H1 (cell line): ENCODE measurements around the gene ASCC3. TPM values are rescaled to one million over a fixed set of nuclear protein-coding genes. Genes with fewer than 3 reads are reported as not detected.

Experiments used
- CTCF ChIA-PET: fragments of 300-600 bp; sonication (Branson Sonifier 250); formaldehyde crosslinking; loops from one replicate; lab custom pipeline; 2021; ENCODE audit not compliant: partially characterized antibody; lab: Charles Lee
- POLR2A ChIA-PET: fragments of 300-600 bp; sonication (Branson Sonifier 250); formaldehyde crosslinking; loops from one replicate; lab custom pipeline; 2021; ENCODE audit warnings: inconsistent platforms; ENCODE audit not compliant: partially characterized antibody; lab: Charles Lee
- DNase-seq, 2 experiments: peaks; one replicate each; pipeline versions ENCODE4 v3.0.0 to v3.0.0-alpha.2; 2010 to 2022; ENCODE audit warnings: low spot score in 2 of 2, low read depth in 1 of 2, mixed read lengths in 1 of 2
- FAIRE-seq: peaks from 2 replicates; lab custom pipeline; 2011; peaks lifted over from hg19 to GRCh38; lab: Jason Lieb, UNC
- H2AFZ ChIP-seq: 2 replicates; pipeline ENCODE4 v1.8.1; 2012; ENCODE audit warnings: low read length, inconsistent platforms
- H2AK5ac ChIP-seq: 2 replicates; pipeline ENCODE4 v1.6.1; 2013; ENCODE audit warnings: low read depth, low read length
- H2BK120ac ChIP-seq: replicated peaks from 2 replicates; pipeline ENCODE3; 2013; ENCODE audit warnings: low read depth, low read length, inconsistent platforms
- H2BK12ac ChIP-seq: 2 replicates; pipeline ENCODE4 v1.6.1; 2013; ENCODE audit warnings: low read depth, low read length
- H2BK15ac ChIP-seq: 2 replicates; pipeline ENCODE4 v1.6.1; 2013; ENCODE audit warnings: low read length
- H2BK20ac ChIP-seq: 2 replicates; pipeline ENCODE4 v1.6.1; 2013; ENCODE audit warnings: low read length
- H2BK5ac ChIP-seq: 2 replicates; pipeline ENCODE4 v1.6.1; 2013; ENCODE audit warnings: low read depth, low read length
- H3K14ac ChIP-seq: 2 replicates; pipeline ENCODE4 v1.6.1; 2013; ENCODE audit warnings: inconsistent platforms; ENCODE audit not compliant: insufficient read length
- H3K18ac ChIP-seq: 2 replicates; pipeline ENCODE4 v1.6.1; 2013; ENCODE audit warnings: low read length; ENCODE audit errors: extremely low read depth
- H3K23ac ChIP-seq: 2 replicates; pipeline ENCODE4 v1.6.1; 2013; ENCODE audit warnings: inconsistent platforms; ENCODE audit not compliant: insufficient read length
- H3K23me2 ChIP-seq: 2 replicates; pipeline ENCODE4 v1.6.1; 2013; ENCODE audit warnings: low read depth, low read length
- H3K27ac ChIP-seq: 2 replicates; pipeline ENCODE4 v1.6.1; 2011; ENCODE audit warnings: low read depth, low read length, inconsistent platforms
- H3K27me3 ChIP-seq, 4 experiments: replicated peaks in 1 of 4; 1 replicate in 1 of 4; 2 replicates in 3 of 4; pipeline versions ENCODE4 v1.6.1 to v1.8.1; 2011 to 2013; ENCODE audit warnings: low read length in 3 of 4, mild to moderate bottlenecking in 3 of 4, inconsistent platforms in 2 of 4, mixed read lengths in 2 of 4, moderate library complexity in 1 of 4; ENCODE audit not compliant: control insufficient read depth in 3 of 4, insufficient read depth in 3 of 4; ENCODE audit errors: extremely low read depth in 1 of 4
- H3K36me3 ChIP-seq, 4 experiments: 2 replicates each; pipeline versions ENCODE4 v1.6.1 to v1.8.1; 2011 to 2013; ENCODE audit warnings: mild to moderate bottlenecking in 4 of 4, low read length in 3 of 4, moderate library complexity in 2 of 4, control low read depth in 1 of 4, inconsistent platforms in 1 of 4; ENCODE audit not compliant: insufficient read depth in 4 of 4, control insufficient read depth in 2 of 4
- H3K4ac ChIP-seq: replicated peaks from 2 replicates; pipeline ENCODE3; 2013; ENCODE audit warnings: low read length, low read depth, mixed read lengths, inconsistent platforms; ENCODE audit not compliant: insufficient read length
- H3K4me1 ChIP-seq, 4 experiments: replicated peaks in 1 of 4; 1 replicate in 1 of 4; 2 replicates in 3 of 4; pipeline versions ENCODE4 v1.6.1 to v1.8.1; 2011 to 2013; ENCODE audit warnings: low read length in 3 of 4, inconsistent platforms in 2 of 4, mixed read lengths in 1 of 4; ENCODE audit not compliant: insufficient read depth in 4 of 4, control insufficient read depth in 3 of 4
- H3K4me2 ChIP-seq, 2 experiments: 2 replicates each; pipeline versions ENCODE4 v1.6.1 to v1.8.1; 2011 to 2013; ENCODE audit warnings: low read depth in 2 of 2, low read length in 2 of 2, control low read depth in 1 of 2, inconsistent platforms in 1 of 2, mild to moderate bottlenecking in 1 of 2; ENCODE audit not compliant: insufficient read depth in 1 of 2
- H3K4me3 ChIP-seq, 4 experiments: fragments of 200-600, 300-600 bp in 1 of 4; sonication (generic), shearing (Covaris generic), sonication (Bioruptor Twin) in 1 of 4; 2 replicates each; pipeline versions ENCODE4 v1.5.1 to v1.8.1; 2011 to 2016; ENCODE audit warnings: low read length in 4 of 4, low read depth in 3 of 4, control low read depth in 2 of 4, inconsistent platforms in 2 of 4, mild to moderate bottlenecking in 2 of 4, mixed read lengths in 1 of 4, moderate library complexity in 1 of 4; ENCODE audit not compliant: insufficient read depth in 2 of 4; ENCODE audit errors: extremely low read depth in 1 of 4
- H3K56ac ChIP-seq: replicated peaks from 2 replicates; pipeline ENCODE3; 2013; ENCODE audit warnings: low read depth, mild to moderate bottlenecking, mixed read lengths, low read length, inconsistent platforms; ENCODE audit not compliant: insufficient read length
- H3K79me1 ChIP-seq: 2 replicates; pipeline ENCODE4 v1.6.1; 2013; ENCODE audit warnings: low read depth, low read length, control low read depth
- H3K79me2 ChIP-seq, 2 experiments: 2 replicates each; pipeline versions ENCODE4 v1.6.1 to v1.8.1; 2012 to 2013; ENCODE audit warnings: low read length in 2 of 2, mild to moderate bottlenecking in 2 of 2, inconsistent platforms in 1 of 2; ENCODE audit not compliant: insufficient read depth in 2 of 2, control insufficient read depth in 1 of 2
- H3K9ac ChIP-seq, 4 experiments: replicated peaks in 1 of 4; 1 replicate in 1 of 4; 2 replicates in 3 of 4; pipeline versions ENCODE4 v1.6.1 to v1.8.1; 2011 to 2013; ENCODE audit warnings: low read depth in 3 of 4, low read length in 3 of 4, control low read depth in 2 of 4, mild to moderate bottlenecking in 2 of 4, moderate library complexity in 2 of 4, inconsistent platforms in 1 of 4; ENCODE audit errors: extremely low read depth in 1 of 4
- H3K9me3 ChIP-seq, 2 experiments: 2 replicates each; pipeline versions ENCODE4 v1.6.1 to v1.8.1; 2012 to 2013; ENCODE audit warnings: mild to moderate bottlenecking in 2 of 2, moderate library complexity in 2 of 2, control low read depth in 1 of 2, inconsistent platforms in 1 of 2, low read depth in 1 of 2, low read length in 1 of 2, mixed read lengths in 1 of 2; ENCODE audit not compliant: insufficient read depth in 2 of 2
- H4K20me1 ChIP-seq, 2 experiments: replicated peaks in 1 of 2; 2 replicates each; pipeline versions ENCODE3 to v1.8.1; 2011 to 2013; ENCODE audit warnings: inconsistent platforms in 2 of 2, low read length in 2 of 2, mild to moderate bottlenecking in 1 of 2; ENCODE audit not compliant: insufficient read depth in 2 of 2, control insufficient read depth in 1 of 2
- H4K5ac ChIP-seq: 2 replicates; pipeline ENCODE4 v1.6.1; 2013; ENCODE audit warnings: low read length, low read depth, mixed read lengths, inconsistent platforms; ENCODE audit not compliant: insufficient read length
- H4K8ac ChIP-seq: 2 replicates; pipeline ENCODE4 v1.8.0; 2013; ENCODE audit warnings: mild to moderate bottlenecking, moderate library complexity, low read length, inconsistent platforms; ENCODE audit not compliant: insufficient read depth; ENCODE audit errors: extremely low read depth
- H4K91ac ChIP-seq: replicated peaks from 2 replicates; pipeline ENCODE3; 2013; ENCODE audit warnings: low read length, mixed read lengths, inconsistent platforms; ENCODE audit not compliant: insufficient read length
- ATF2 ChIP-seq: IDR thresholded peaks from 2 replicates; pipeline ENCODE4 v1.6.1; 2012; ENCODE audit warnings: low read length, inconsistent platforms
- CHD2 ChIP-seq: IDR thresholded peaks from 2 replicates; pipeline ENCODE4 v1.6.1; 2012; ENCODE audit warnings: low read length, improper control_type of control experiment
- CTCF ChIP-seq, 3 experiments: IDR thresholded peaks; 1 replicate in 2 of 3; 2 replicates in 1 of 3; pipeline versions ENCODE4 v1.5.1 to v1.6.1; 2011; ENCODE audit warnings: low read length in 3 of 3, mild to moderate bottlenecking in 3 of 3, inconsistent platforms in 2 of 3, low read depth in 1 of 3, moderate library complexity in 1 of 3; ENCODE audit not compliant: insufficient read depth in 1 of 3; ENCODE audit errors: control extremely low read depth in 1 of 3
- PHF8 ChIP-seq: fragments of 200-600 bp; sonication (generic); conservative IDR thresholded peaks from 2 replicates; pipeline ENCODE4 v1.7.1; 2012; ENCODE audit warnings: low read depth, mild to moderate bottlenecking, inconsistent platforms, low read length, moderate library complexity
- SAP30 ChIP-seq: fragments of 300-600 bp; sonication (generic); IDR thresholded peaks from 2 replicates; pipeline ENCODE4 v1.7.1; 2012; ENCODE audit warnings: low read length, moderate library complexity, mild to moderate bottlenecking, inconsistent platforms; ENCODE audit not compliant: insufficient read depth, insufficient replicate concordance
- SIN3A ChIP-seq, 2 experiments: IDR thresholded peaks in 1 of 2; conservative IDR thresholded peaks in 1 of 2; 2 replicates each; pipeline ENCODE4 v1.6.1; 2011 to 2012; ENCODE audit warnings: low read length in 2 of 2, improper control_type of control experiment in 1 of 2, low read depth in 1 of 2, mild to moderate bottlenecking in 1 of 2
- SP1 ChIP-seq: IDR thresholded peaks from 2 replicates; pipeline ENCODE4 v1.6.1; 2011; ENCODE audit warnings: low read depth, low read length
- SP4 ChIP-seq: IDR thresholded peaks from 2 replicates; pipeline ENCODE4 v1.6.1; 2012; ENCODE audit warnings: low read length, inconsistent platforms
- TAF7 ChIP-seq: optimal IDR thresholded peaks from 2 replicates; pipeline ENCODE3; 2011; ENCODE audit warnings: low read depth, mild to moderate bottlenecking, inconsistent platforms, low read length, moderate library complexity, borderline replicate concordance
- YY1 ChIP-seq: IDR thresholded peaks from 2 replicates; pipeline ENCODE4 v1.6.1; 2011; ENCODE audit warnings: low read depth, mild to moderate bottlenecking, low read length
- WGBS, 2 experiments: shearing (Covaris generic) in 1 of 2; methylation state at CpG; one replicate each; pipeline versions ENCODE4 v1.1.6 to v1.1.7; 2013 to 2015; ENCODE audit warnings: low lambda C conversion rate in 2 of 2, mixed read lengths in 2 of 2, inconsistent platforms in 1 of 2, low coverage in 1 of 2, missing lambda C conversion rate in 1 of 2; ENCODE audit not compliant: insufficient replicate concordance in 2 of 2, insufficient coverage in 1 of 2, insufficient read length in 1 of 2; ENCODE audit errors: extremely low coverage in 1 of 2, missing lambda C conversion rate in 1 of 2; 5-methylcytosine and 5-hydroxymethylcytosine counted together
- polyA plus RNA-seq, 7 experiments: library from polyadenylated mRNA; depleted of rRNA in 3 of 7; stranded (reverse) in 5 of 7; unstranded in 2 of 7; fragments of >200 nt in 5 of 7; fragments of 200-250 nt in 2 of 7; gene quantifications; 1 replicate in 5 of 7; 2 replicates in 1 of 7; 4 replicates in 1 of 7; pipeline versions ENCODE4 v1.2.1 to v1.2.3, GENCODE V29; 2011 to 2013; ENCODE audit warnings: missing spikeins in 2 of 7, mixed read lengths in 2 of 7
- total RNA-seq: library from RNA; stranded (reverse); fragmentation: NEBNext Ultra II Directional; extraction: Animal tissue kit (Norgen Biotek cat#: 25700); gene quantifications from 2 replicates; pipeline ENCODE4 v1.2.1, GENCODE V29; 2021

The ASCC3 gene
- total and polyA plus RNA-seq, 2 of the 8 experiments (the other 6 are each of a cell fraction or from before 2014, with no cell fraction given): 37.5 to 77.8 TPM

GRCh38 chr6:100774681-100775080 lies 106.4 kb downstream of the ASCC3 start:
- 0% methylated on average over 1 of the region's 1 CpG; no CpG with 5 or more reads in 1 of the 2 experiments for WGBS, 2 experiments
- ChIA-PET POLR2A (no interaction called here), CTCF (no interaction called here)
- Histone ChIP-seq H3K79me1 (no peaks in the 10 kb centered on the region), H3K4me2 (no peak overlapping the region), H3K4me1 (no peaks in the 10 kb centered on the region; a peak in 1 of 7 replicates), H2BK5ac (no peak overlapping the region), H3K36me3 (no peaks in the 10 kb centered on the region), H3K4me3 (no peak overlapping the region), H3K56ac (no peak overlapping the region), H3K9ac (no peak overlapping the region), H2BK120ac (no peak overlapping the region), H4K20me1 (no peaks in the 10 kb centered on the region), H3K27ac (no peak overlapping the region), H4K5ac (no peak overlapping the region), H3K23ac (no peak overlapping the region), H3K23me2 (no peaks in the 10 kb centered on the region), H3K4ac (no peak overlapping the region), H2AFZ (no peak overlapping the region), H4K8ac (no peak overlapping the region), H3K79me2 (no peaks in the 10 kb centered on the region), H3K27me3 (no peaks in the 10 kb centered on the region), H3K9me3 (no peaks in the 10 kb centered on the region), H2BK20ac (no peak overlapping the region), H2BK12ac (no peak overlapping the region), H3K14ac (no peak overlapping the region), H2AK5ac (no peak overlapping the region), H3K18ac (no peak overlapping the region), H2BK15ac (no peak overlapping the region), H4K91ac (no peak overlapping the region)
- FAIRE-seq: no peak
- DNase-seq: no peak
- TF ChIP-seq CHD2 (no peak), SP4 (no peak), SP1 (no peak), CTCF (IDR thresholded peaks at IDR 0.05; ENCODE audit: control extremely low read depth in 1 of 3, insufficient read depth in 1 of 3, low read depth in 1 of 3, low read length in 3 of 3) (no peak), ATF2 (no peak), SAP30 (no peak), SIN3A (conservative IDR thresholded peaks at IDR 0.05 in 1 of 2, IDR thresholded peaks at IDR 0.05 in 1 of 2; ENCODE audit: low read depth in 1 of 2, low read length in 2 of 2) (no peak), PHF8 (no peak), TAF7 (no peak), YY1 (no peak)
